Posterior vena cava (tissue), 2 donors: ENCODE measurements around the gene PTPRE. TPM values are rescaled to one million over a fixed set of nuclear protein-coding genes. Genes with fewer than 3 reads are reported as not detected.
A peak's percentile ranks its signal among the peaks of the same experiment; 100 is the strongest.

Experiments used
- DNase-seq: peaks from one replicate; pipeline ENCODE4 v3.0.0-alpha.2; 2020; ENCODE audit warnings: low spot score
- intact Hi-C, 2 donors: fragments of 100-400 bp; cut with DNase I; formaldehyde crosslinking; loops; one replicate each; pipeline versions ENCODE4 v1.14.1 to v1.14.2; 2022 to 2023
- total RNA-seq, 2 donors: library from RNA; stranded (reverse); fragmentation: NEBNext Ultra II Directional; extraction: Animal tissue kit (Norgen Biotek cat#: 25700); gene quantifications; one replicate each; pipeline ENCODE4 v1.2.1, GENCODE V29; 2021
- donor health status: DM: yes; HTN: yes; CAD: no.
- donor health status: DM: yes; HTN: yes; CAD: no.

Gene PTPRE
- total RNA-seq, 2 donors from 2014 or later = 22.1 to 37.9 TPM

DNA sequence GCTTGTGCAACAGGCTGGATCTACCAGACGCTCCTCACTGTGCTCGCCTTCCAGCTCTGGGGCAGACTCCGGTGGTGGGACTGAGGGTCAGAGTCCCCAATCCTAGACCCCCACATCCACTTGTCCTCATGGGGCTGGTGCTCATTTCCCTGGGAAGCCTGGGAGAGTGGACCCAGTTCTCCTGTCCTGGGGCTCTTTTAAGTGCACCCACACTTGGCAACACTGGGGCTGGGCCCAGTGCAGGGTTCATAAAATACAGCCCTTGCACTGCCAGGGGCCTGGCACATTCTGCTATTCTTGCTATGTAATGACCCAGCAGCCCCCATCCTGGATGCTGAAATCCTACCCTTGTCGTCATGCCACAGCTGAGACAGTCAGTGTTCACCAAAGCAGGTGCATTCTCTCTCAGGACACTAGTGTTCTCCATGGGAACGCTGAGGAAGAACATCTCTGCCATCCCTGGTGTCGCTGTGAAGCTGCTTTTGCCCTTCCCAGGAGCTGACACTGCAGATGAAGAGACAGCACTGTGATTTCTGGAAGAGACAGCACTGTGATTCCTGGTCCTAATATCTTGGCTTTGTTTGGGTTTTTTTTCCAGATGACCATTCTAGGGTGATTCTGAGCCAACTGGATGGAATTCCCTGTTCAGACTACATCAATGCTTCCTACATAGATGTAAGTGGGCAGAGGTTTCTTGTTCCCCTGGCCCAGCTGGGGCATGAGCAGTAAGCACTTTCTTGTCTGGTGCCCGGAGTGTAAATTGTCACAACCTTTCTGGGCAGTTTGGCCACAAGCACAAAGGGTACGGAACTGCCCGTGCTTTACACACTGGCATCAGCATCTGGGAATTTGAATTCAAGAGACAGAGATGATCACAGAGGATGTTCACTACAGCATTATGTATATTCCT, 153.7 kb downstream of the PTPRE start:
- intact Hi-C loops = no loop called here
- DNase-seq = no peak

DNA sequence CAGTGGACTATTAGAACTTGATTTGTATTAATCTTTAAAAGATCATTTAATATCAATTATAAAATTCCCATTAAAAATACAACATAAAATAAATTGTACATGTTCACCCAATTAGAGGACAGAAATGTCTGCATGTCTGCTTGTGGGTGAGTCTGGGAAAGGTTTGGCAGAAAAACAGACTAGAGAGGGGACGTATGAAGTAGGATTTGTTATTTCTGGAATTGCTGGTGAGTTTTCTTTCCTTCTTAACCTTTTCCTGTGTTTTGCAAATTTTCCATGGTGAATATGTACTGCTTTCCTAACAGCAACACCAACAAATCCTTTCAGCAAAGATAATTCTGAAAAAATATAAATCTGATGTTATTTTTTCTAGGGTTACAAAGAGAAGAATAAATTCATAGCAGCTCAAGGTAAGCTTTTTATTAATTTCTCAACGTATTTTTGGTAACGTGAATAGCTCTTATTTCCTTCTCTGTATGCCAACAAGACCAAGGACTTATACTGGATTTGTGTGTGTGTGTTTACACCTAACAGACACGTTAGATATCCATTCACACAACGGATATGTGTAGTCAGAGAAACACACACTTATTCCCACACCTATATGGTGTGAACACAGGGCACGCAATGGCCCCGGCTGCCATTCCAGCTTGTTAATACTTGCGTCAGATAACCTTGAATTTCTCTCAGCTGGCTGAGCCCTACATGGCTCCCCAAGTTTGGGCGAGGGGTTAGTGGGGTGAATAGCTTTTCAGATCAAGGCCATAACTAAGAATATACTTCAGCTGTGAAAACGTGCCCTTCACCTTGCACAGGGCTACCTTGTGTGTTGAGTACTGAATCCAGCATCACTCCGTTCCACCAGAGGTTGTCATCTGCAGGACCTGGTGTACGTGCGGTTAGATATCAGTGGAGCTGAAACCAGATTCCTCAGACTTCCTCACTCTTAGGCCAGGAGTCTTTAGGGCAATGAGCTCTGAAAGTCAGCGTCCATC, 154.7 kb downstream of the PTPRE start:
- intact Hi-C loops = no loop called here
- DNase-seq = no peak

DNA sequence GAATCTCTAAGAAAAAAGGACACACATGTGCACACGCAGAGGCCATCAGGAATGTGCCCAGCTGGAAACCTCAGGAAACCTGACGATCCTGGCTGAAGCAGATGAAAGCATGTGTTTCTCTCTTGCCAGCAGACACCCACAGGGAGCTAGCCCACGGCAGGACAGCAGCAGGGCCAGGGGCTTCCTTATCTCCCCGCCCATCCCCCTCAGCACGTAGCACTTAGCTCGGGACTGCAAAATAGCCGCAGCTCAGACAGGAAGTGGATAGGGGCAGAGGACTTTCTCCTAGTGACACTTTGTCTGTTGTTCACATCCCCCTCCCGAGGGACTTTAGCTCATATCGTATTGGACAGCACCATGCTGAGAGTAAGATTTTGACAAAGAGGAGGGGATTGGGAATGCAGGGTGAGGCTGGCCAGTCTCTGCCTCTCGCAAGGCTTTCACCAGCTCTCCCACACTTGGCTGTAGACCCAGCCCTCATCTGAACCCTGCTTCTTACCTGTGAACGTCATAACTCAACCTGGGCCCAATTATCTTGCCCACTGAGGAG, 155.5 kb downstream of the PTPRE start:
- intact Hi-C loops = no loop called here
- no peak for DNase-seq

DNA sequence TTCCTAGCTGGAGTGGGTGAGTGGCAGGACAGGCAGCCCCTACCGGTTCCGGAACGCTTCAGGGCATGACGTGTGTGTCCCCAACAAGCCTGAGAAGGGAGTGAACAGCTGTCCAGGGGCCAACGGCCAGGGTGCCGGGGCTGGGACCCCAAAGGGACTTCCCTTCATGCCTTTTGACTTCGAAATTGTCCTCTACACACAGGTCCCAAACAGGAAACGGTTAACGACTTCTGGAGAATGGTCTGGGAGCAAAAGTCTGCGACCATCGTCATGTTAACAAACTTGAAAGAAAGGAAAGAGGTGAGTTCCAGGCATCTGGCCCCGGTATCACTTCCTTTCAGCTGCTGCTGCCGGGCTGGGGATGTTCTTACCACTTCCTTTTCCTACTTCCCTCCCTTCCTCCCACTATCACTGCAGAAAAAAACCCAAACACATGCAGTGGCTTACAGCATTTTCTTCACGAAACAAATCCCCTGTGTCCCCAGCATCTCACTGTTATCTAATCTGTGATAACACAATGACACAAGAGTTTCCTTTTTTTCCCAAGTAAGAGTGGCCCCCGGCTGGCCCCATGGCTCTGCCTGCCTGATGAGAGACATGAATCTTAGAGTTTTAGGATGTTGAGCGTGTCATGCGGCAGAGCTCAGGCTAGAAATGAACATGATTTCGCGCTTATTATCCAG, 156.1 kb downstream of the PTPRE start:
- DNase-seq = peak; percentile 65

DNA sequence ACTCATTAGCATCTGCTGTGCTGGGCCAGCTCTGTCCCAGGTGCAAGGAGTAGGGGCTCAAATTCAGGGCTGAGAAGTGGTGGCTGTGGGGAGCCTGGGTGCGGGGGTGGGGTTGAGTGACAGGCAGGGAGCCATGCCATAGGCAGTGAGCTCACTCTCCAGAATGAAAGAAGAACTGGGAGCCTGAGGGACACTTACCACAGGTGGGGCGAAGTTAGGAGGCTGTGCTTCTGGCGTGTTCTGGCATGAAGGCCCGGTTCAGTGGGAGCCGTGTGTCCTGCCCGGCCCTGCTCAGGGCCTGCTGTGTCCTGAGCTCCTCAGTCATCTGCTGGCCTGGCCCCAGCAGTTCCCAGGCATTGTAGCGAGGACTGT, 156.8 kb downstream of the PTPRE start:
- intact Hi-C loops = no loop called here
- DNase-seq = peak; percentile 71

More for the DNA sequence above, 156.1 kb downstream of the PTPRE start:
- intact Hi-C loops = no loop called here

DNA sequence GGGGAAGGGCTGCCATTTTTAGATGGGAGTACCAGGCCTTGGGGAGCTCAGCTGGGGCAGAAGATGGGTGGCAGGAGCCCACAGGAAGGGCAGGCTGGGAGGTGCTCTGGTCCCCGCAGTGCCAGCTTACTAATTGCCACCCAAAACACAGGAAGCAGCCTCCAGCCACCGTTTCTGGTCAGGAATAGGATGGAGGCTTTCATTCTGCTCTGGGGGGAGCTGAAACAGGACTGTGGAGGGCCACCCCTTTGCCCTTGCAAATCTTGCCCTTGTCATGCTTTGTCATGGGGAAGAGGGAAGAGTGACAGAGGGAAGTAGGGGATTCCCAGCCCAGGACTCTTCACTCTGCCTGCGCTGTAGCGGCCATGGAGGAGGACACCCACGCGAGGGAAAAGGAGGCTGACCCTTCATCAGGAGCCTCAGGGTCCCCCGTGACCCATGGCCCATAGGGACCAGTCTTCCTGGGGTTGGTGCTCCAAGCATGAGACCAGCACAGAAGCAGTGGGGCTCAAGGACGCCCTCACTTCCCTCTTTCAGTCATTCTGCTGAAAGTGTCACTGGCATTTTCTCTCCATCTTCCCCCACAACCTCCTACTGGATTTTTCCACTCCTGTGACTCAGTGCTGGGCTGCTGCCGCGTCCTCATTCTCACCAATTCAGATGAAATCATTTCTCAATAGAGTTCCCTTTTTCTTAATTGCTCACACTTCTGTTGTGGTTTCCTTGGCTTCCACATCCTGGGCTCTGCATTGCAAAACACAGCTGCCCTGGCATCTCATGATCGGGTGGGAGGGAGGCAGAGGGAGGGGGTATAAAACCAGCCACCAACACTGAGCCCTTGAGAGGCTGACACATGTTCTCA, 157.4 kb downstream of the PTPRE start:
- DNase-seq = peak; percentile 91
- intact Hi-C loops = no loop called here

DNA sequence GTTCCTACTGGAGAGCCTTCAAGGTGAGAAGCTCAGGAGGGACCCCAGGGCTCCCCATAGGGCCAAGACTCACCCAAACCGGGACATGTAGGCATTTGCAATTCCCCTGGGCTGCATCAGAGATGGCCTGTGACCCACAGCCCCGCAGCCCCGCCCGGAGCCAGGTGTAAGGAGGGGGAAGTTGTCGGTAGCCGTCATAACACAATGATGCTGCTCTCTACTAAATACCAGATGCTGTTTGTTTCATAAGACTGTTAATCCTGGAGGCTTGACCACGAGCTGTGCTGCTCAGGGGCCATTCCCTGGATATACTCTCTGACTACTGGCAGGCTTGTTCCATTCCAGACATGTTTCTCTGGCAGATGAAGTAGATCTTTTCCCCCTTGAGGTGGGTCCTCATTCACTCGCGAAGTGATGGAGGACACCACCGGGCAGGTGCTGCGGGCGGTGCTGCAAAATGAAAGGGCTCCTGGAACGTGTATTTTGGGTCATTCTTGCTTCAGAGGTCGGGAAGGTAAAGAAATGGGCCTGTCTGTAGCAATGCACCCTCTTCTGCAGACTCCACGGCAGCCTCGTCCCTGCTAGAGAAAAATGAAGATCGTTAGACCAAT, 158.2 kb downstream of the PTPRE start:
- intact Hi-C loops = no loop called here
- DNase-seq = no peak

DNA sequence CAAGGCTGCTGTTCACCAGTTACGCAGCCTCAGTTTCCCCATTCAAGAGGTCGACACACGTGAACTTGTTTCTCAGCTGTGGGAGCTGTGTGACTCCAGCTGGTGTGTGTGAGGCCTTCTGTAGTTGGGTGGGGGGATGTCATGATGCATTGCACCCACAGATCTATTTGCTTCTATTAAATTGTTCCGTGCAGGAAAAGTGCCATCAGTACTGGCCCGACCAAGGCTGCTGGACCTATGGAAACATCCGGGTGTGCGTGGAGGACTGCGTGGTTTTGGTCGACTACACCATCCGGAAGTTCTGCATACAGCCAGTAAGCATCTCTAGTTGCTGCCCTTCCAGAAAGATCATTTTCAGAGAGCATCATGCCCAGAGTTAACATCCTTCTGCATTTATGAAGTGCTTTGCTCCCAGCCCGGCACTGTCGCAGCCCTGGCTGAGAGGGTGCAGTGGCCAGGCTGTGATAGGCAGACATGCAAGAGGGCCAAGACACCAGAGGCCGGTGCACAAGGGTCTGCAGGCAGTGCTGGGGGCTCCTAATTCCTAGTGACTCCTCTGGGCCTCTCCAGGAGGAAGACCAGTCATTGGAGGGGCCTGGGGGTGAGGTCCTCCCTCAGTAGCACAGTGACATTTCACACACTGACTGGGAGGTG, 159.1 kb downstream of the PTPRE start:
- no peak for DNase-seq
- intact Hi-C loops = no loop called here

DNA sequence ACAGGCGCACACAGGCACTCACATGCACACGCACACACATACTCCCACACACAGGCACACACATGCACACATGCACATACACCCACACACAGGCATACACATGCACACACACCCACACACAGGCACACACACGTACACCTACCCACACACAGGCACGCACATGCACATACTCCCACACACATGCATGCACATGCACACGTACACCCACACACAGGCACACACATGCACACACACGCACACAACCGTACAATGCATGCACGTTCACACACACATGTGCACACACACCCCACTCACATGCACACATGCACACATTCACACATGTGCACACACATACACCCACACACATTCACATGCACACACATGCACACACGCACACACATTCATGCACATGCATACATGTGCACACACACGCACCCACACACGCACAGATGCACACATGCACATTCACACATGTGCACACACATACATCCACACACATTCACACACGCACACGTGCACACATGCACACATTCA, 160.0 kb downstream of the PTPRE start:
- intact Hi-C loops = no loop called here
- no peak for DNase-seq

DNA sequence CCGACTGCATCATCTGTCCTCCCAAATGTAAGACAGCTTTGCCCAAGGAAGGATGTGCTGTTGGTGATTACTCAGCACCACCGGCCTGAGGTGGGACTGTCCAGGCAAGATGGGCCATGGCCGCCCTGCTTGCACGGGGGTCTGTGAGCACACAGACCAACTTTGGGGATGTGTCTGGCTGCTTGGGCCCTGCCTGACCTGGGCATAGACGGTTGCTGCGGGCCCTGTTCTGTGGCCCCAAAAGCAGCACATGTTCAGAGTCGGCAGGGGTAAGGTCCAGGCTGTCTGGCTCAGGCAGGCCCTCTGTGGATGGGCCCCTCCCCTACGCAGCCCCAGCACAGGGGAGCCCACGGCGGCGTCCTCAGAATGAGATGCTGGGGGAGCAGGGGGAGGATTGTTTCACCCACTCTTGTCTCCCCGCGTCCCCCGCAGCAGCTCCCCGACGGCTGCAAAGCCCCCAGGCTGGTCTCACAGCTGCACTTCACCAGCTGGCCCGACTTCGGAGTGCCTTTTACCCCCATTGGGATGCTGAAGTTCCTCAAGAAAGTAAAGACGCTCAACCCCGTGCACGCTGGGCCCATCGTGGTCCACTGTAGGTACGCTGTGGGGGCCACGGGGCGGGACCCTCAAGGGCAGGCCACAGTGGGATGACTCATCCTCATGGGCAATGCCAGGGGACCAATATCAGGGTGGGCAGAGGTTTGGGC, 160.9 kb downstream of the PTPRE start:
- intact Hi-C loops = loop anchor here (2.0 kb wide), 2 partner anchors 29 to 161 kb away; partner anchors contain the start of gene PTPRE (in 1 of the 2)
- DNase-seq = no peak

DNA sequence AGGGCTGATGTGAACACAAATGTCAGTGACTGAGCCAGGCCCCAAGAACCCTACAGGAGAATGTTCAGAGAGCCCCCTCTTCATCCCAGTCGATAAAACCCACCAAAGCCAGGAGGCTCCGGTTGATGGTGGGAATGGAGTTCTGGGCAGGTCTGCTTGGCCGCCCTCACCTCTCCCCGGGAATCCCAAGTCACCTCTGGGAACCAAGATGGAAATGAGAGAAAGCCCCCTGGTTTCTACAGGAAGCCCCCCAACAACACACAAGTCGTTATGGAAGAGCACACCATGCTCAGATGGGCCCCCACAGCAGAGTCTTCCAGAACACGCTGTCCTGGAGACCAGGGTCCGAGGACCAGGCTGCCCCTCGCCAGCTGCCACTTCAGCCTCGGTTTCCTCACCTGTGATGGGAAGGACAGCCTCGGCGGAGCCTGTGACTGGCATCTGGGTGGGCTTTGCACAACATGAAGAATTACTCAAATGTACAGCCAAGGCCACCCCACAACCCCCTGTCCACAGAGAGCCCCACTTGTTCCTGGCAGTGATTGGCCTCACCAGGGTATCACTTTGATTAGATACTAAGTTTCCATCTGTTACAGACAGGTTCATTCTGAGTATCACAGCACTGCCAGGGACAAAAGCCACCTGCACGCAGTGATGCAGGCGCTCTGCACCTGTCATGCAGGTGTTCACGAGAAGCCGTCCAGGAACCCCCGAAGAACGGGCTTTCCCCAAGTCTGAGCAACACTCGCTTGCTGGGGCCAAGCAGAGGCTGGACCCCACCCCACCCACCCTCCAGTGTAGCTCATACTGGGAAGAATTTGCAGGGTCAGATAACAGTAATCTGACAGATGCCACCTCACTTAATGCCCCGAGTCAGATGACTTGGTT, 161.7 kb downstream of the PTPRE start:
- DNase-seq = no peak

DNA sequence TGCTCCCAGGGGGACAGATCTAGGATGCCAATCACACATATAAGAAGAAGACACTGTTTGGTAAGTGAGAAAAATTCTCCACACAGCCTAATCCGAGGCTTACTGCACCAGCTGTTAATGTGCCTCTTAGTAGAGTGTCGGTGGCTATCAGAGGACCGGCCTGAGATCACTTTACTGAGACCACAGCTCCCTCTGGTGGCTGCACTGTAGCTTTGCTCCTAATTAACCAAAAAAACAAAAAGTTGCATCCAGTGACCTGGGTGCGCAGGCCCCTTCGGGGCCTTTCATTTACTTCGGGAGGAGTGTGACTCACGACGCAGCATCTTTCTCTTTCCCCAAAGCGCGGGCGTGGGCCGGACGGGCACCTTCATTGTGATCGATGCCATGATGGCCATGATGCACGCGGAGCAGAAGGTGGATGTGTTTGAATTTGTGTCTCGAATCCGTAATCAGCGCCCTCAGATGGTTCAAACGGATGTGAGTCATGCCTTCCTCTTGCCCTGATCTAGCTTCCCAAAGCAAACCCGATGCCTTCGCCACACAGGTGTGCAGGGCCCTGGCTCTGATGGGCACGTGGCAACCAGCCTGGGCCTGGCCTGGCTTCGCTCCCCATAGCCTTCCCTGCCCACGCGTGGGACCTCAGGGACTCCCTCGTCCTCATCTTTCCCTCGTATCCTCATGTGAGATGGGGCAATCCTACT, 162.6 kb downstream of the PTPRE start:
- intact Hi-C loops = loop anchor here (2.0 kb wide), 2 partner anchors 27 to 163 kb away; partner anchors contain the start of gene PTPRE (in 1 of the 2)
- peak; percentile 92 for DNase-seq

More for the DNA sequence above, 161.7 kb downstream of the PTPRE start:
- intact Hi-C loops = loop anchor here (2.0 kb wide), 2 partner anchors 28 to 162 kb away; partner anchors contain the start of gene PTPRE (in 1 of the 2)

DNA sequence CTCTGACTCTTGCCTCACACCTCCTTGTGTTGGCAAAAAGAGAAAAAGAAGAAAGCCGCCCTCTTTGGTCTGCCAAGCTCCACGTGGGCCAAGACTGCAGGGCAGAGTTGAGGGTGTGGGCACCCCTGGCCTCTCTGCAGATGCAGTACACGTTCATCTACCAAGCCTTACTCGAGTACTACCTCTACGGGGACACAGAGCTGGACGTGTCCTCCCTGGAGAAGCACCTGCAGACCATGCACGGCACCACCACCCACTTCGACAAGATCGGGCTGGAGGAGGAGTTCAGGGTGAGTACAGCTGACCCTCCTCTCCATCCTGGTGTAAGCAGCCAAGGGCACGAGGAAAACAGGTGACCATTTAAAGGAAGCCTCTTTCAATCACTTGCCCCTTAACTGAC, 163.3 kb downstream of the PTPRE start:
- intact Hi-C loops = no loop called here
- no peak for DNase-seq

DNA sequence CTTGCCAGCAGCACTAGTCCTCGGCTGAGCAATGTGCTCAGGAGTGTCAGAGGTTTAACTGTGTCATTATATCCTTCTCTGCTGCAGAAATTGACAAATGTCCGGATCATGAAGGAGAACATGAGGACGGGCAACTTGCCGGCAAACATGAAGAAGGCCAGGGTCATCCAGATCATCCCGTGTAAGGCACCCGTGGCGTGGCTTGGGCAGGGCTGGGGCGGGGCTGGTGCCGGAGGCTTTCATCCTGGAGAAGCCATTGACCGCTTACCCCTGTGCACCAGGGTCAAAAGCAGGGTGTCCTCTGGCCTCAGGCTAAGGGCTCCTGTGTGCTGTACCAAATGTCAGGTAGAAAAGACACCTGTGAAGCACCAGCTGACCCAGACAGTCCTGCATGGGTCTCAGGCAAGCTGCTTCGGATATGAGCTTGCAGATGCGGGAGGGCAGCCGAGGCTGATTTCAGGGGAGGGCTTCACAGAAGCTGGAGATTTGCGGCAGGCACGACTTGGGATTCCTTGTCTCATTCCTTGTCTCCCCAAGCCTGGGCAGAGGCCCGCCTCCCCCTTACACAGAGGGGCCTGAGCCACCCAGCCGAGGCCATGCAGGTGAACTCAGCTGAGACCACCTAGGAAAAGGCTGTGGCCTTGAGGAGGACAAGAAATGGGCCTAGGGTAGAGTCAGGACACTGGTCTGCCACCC, 164.0 kb downstream of the PTPRE start:
- no peak for DNase-seq

More for the DNA sequence above, 164.0 kb downstream of the PTPRE start:
- intact Hi-C loops = no loop called here
